SU-DHL-6 (cell line): ENCODE data around the gene RB1.

Experiments used
- H2AFZ ChIP-seq: fragments of 200-600 bp; sonication (generic); 2 replicates; pipeline ENCODE4 v1.6.1; 2014; ENCODE audit warnings: low read depth, mild to moderate bottlenecking, moderate library complexity, mixed read lengths, antibody characterized with exemption, low read length; ENCODE audit not compliant: severe bottlenecking
- H3F3A ChIP-seq: fragments of 200-600 bp; shearing (Covaris generic); 2 replicates; pipeline ENCODE4 v1.6.0; 2016; ENCODE audit warnings: antibody characterized with exemption, mild to moderate bottlenecking; ENCODE audit not compliant: insufficient read depth
- H3K27ac ChIP-seq: fragments of 200-600 bp; sonication (generic); 2 replicates; pipeline ENCODE4 v1.5.1; 2016; ENCODE audit warnings: low read depth, mild to moderate bottlenecking, low read length, moderate library complexity, mixed read lengths
- H3K27me3 ChIP-seq: fragments of 200-600 bp; sonication (generic), shearing (Covaris generic); 2 replicates; pipeline ENCODE4 v1.6.0; 2014; ENCODE audit warnings: mild to moderate bottlenecking, low read length
- H3K36me3 ChIP-seq: fragments of 200-600 bp; sonication (generic); 2 replicates; pipeline ENCODE4 v1.6.1; 2014; ENCODE audit warnings: mild to moderate bottlenecking, low read length, mixed read lengths
- H3K4me2 ChIP-seq: fragments of 300-600, 200-600 bp; shearing (Covaris generic), sonication (generic); 2 replicates; pipeline ENCODE4 v1.6.0; 2014; ENCODE audit warnings: low read length, low read depth, mild to moderate bottlenecking; ENCODE audit not compliant: poor library complexity, severe bottlenecking
- H3K4me3 ChIP-seq: fragments of 200-600 bp; sonication (generic); 2 replicates; pipeline ENCODE4 v1.5.1; 2014; ENCODE audit warnings: antibody characterized with exemption, low read length, mild to moderate bottlenecking, mixed read lengths; ENCODE audit not compliant: insufficient read depth, poor library complexity, severe bottlenecking
- H3K79me2 ChIP-seq: fragments of 200-600 bp; sonication (generic); 2 replicates; pipeline ENCODE4 v1.6.1; 2014; ENCODE audit warnings: mild to moderate bottlenecking, low read length, moderate library complexity; ENCODE audit not compliant: insufficient read depth
- H3K9ac ChIP-seq: fragments of 200-600 bp; sonication (generic); 2 replicates; pipeline ENCODE4 v1.7.0; 2014; ENCODE audit warnings: mild to moderate bottlenecking, low read length
- H3K9me2 ChIP-seq: fragments of 200-600 bp; sonication (generic); replicated peaks from 2 replicates; pipeline ENCODE4 v1.6.1; 2014; ENCODE audit warnings: low read length; ENCODE audit not compliant: insufficient read depth
- H3K9me3 ChIP-seq: fragments of 200-600 bp; sonication (generic); 2 replicates; pipeline ENCODE4 v1.6.1; 2014; ENCODE audit warnings: low read length, mixed read lengths; ENCODE audit not compliant: insufficient read depth
- H4K20me1 ChIP-seq: fragments of 200-600 bp; sonication (generic); 2 replicates; pipeline ENCODE4 v1.6.1; 2014; ENCODE audit warnings: low read depth, mild to moderate bottlenecking, antibody characterized with exemption, low read length, moderate library complexity, mixed read lengths
- CTCF ChIP-seq: fragments of 200-600 bp; sonication (generic); IDR thresholded peaks from one replicate; pipeline ENCODE4 v1.5.1; 2017; ENCODE audit warnings: antibody characterized with exemption, mild to moderate bottlenecking, low read length, moderate library complexity; ENCODE audit not compliant: insufficient read depth, poor library complexity, severe bottlenecking
- EZH2phosphoT487 ChIP-seq: fragments of 200-600 bp; sonication (generic), shearing (Covaris generic); conservative IDR thresholded peaks from 2 replicates; pipeline ENCODE4 v1.6.1; 2018; ENCODE audit warnings: mild to moderate bottlenecking, antibody characterized with exemption, low read length, moderate library complexity, mixed read lengths

RB1 gene

GRCh38 chr13:48356750-48357149, 53.2 kb downstream of the RB1 start:
- Histone ChIP-seq H4K20me1 (no peaks in the 10 kb centered on the region), H2AFZ (no peak overlapping the region), H3K9me3 (peaks cover 7% of the 10 kb centered on the region; the same call in 1 of the 2 replicates), H3F3A (peaks cover 14% of the 10 kb centered on the region; the same call in 1 of the 2 replicates), H3K27me3 (no peaks in the 10 kb centered on the region), H3K36me3 (peaks cover 40% of the 10 kb centered on the region), H3K79me2 (no peaks in the 10 kb centered on the region), H3K27ac (no peak overlapping the region), H3K4me3 (no peak overlapping the region), H3K9me2 (no peaks in the 10 kb centered on the region), H3K9ac (no peak overlapping the region), H3K4me2 (no peak overlapping the region)
- TF ChIP-seq CTCF (no peak), EZH2phosphoT487 (no peak)

GRCh38 chr13:48369988-48370387, 66.4 kb downstream of the RB1 start:
- Histone ChIP-seq H3K4me2 (no peak overlapping the region), H3K27ac (no peak overlapping the region), H3K9me3 (no peaks in the 10 kb centered on the region), H3K36me3 (peaks cover 35% of the 10 kb centered on the region), H4K20me1 (no peaks in the 10 kb centered on the region), H3F3A (peaks cover 5% of the 10 kb centered on the region; the same call in 1 of the 2 replicates), H3K27me3 (no peaks in the 10 kb centered on the region), H3K9me2 (no peaks in the 10 kb centered on the region), H3K79me2 (no peaks in the 10 kb centered on the region), H3K4me3 (no peak overlapping the region), H2AFZ (no peak overlapping the region), H3K9ac (no peak overlapping the region)
- TF ChIP-seq CTCF (no peak), EZH2phosphoT487 (no peak)

GRCh38 chr13:48370815-48371214, 67.3 kb downstream of the RB1 start:
- no peaks in the 10 kb centered on the region for H3K79me2 ChIP-seq
- no peak overlapping the region for H3K4me2 ChIP-seq
- H3K9me3 ChIP-seq: no peaks in the 10 kb centered on the region
- no peak overlapping the region for H3K9ac ChIP-seq
- H3F3A ChIP-seq: peaks cover 3% of the 10 kb centered on the region; the same call in 1 of the 2 replicates
- TF ChIP-seq CTCF (no peak), EZH2phosphoT487 (no peak)
- H3K9me2 ChIP-seq: no peaks in the 10 kb centered on the region
- H3K27me3 ChIP-seq: no peaks in the 10 kb centered on the region
- H3K4me3 ChIP-seq: no peak overlapping the region
- H2AFZ ChIP-seq: no peak overlapping the region
- no peak overlapping the region for H3K27ac ChIP-seq
- H4K20me1 ChIP-seq: no peaks in the 10 kb centered on the region
- H3K36me3 ChIP-seq: peaks cover 37% of the 10 kb centered on the region
